ENCODE data around the gene CA10. TPM values are rescaled to one million over a fixed set of nuclear protein-coding genes. Genes with fewer than 3 reads are reported as not detected.

The CA10 gene
- total RNA-seq, 4 donors from 2014 or later, result not detected

GRCh38 chr17:52026075-52026474 lies 132.4 kb downstream of the CA10 start:
- H3K4me3 ChIP-seq, result no peak overlapping the region
- WGBS, result 71% methylated on average over 2 of the region's 2 CpGs
- no peak for DNase-seq (ENCODE audit: extremely low spot score)
- H3K9me3 ChIP-seq, result no peaks in the 10 kb centered on the region
- intact Hi-C loops (cut with DNase I), result no loop called here
- H3K27ac ChIP-seq (replicated peaks in 1 of 4), result no peak overlapping the region
- no peaks in the 10 kb centered on the region for H3K36me3 ChIP-seq
- H3K27me3 ChIP-seq, result no peaks in the 10 kb centered on the region
- H3K4me1 ChIP-seq, result peaks cover 0 to 37% (median 29%) of the 10 kb centered on the region in 4 donors
- TF ChIP-seq EP300 (IDR thresholded peaks at IDR 0.05) (no peak), CTCF (IDR thresholded peaks at IDR 0.05) (no peak), POLR2A (IDR thresholded peaks at IDR 0.05; ENCODE audit: low read depth) (no peak), POLR2AphosphoS5 (IDR thresholded peaks at IDR 0.05) (no peak)

- no peaks in the 10 kb centered on the region for H3K9me3 ChIP-seq
- peaks cover 0 to 37% (median 29%) of the 10 kb centered on the region in 4 donors for H3K4me1 ChIP-seq
- H3K27me3 ChIP-seq, result no peaks in the 10 kb centered on the region
- intact Hi-C loops (cut with DNase I), result no loop called here
- H3K4me3 ChIP-seq, result no peak overlapping the region
- H3K27ac ChIP-seq (replicated peaks in 1 of 4), result peak overlapping the region in 1 of 4 donors; percentile 20
- DNase-seq (ENCODE audit: extremely low spot score), result no peak
- no peak for TF ChIP-seq POLR2AphosphoS5 (IDR thresholded peaks at IDR 0.05)
- TF ChIP-seq CTCF (IDR thresholded peaks at IDR 0.05), result no peak
- no peak for TF ChIP-seq EP300 (IDR thresholded peaks at IDR 0.05)
- TF ChIP-seq POLR2A (IDR thresholded peaks at IDR 0.05; ENCODE audit: low read depth), result no peak
- no peaks in the 10 kb centered on the region for H3K36me3 ChIP-seq
These were observed 133.3 kb downstream of the CA10 start for GRCh38 chr17:52025236-52025635.

DNA sequence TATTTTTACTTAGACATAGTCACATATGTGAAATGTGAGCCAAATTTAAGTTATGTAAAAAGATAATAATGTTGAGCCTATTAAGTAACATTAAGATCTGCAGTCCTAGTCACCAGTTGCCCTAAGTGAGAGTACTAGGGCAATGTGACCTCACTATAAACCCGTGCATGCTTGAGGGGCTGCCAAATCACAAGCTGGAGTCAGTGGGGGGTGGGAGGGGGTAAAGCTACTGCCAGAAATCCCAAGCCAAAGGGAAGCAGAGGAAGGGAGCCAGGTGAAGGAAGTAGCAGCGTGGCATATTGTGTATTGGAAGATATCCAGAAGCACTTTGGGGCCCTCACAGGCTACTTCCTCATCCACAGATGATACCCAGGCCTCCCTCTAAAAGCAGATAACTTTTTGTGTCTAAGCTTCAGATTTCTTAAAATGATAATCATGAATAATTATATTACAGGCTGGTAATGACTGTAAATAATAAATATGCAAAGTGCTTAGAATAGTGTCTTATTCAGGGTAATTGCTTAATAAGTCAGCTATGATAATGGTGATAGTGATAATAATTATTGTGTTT lies 134.1 kb downstream of the CA10 start:
- WGBS, result 21% methylated on average over 2 of the region's 2 CpGs
- no peak for DNase-seq (ENCODE audit: extremely low spot score)
- no peak overlapping the region for H3K27ac ChIP-seq (replicated peaks in 1 of 4)
- H3K4me3 ChIP-seq, result no peak overlapping the region
- H3K4me1 ChIP-seq, result peaks cover 0 to 37% (median 29%) of the 10 kb centered on the region in 4 donors
- no peaks in the 10 kb centered on the region for H3K27me3 ChIP-seq
- intact Hi-C loops (cut with DNase I), result no loop called here
- H3K9me3 ChIP-seq, result no peaks in the 10 kb centered on the region
- TF ChIP-seq POLR2A (IDR thresholded peaks at IDR 0.05; ENCODE audit: low read depth), result no peak
- no peak for TF ChIP-seq CTCF (IDR thresholded peaks at IDR 0.05)
- TF ChIP-seq POLR2AphosphoS5 (IDR thresholded peaks at IDR 0.05), result no peak
- TF ChIP-seq EP300 (IDR thresholded peaks at IDR 0.05), result no peak
- no peaks in the 10 kb centered on the region for H3K36me3 ChIP-seq

GRCh38 chr17:52011064-52011463 lies 147.4 kb downstream of the CA10 start:
- Histone ChIP-seq H3K4me3 (no peak overlapping the region), H3K27me3 (no peaks in the 10 kb centered on the region), H3K4me1 (no peaks in the 10 kb centered on the region), H3K36me3 (no peaks in the 10 kb centered on the region), H3K27ac (replicated peaks in 1 of 4) (no peak overlapping the region), H3K9me3 (no peaks in the 10 kb centered on the region)
- WGBS, result 93% methylated on average over 1 of the region's 1 CpG
- intact Hi-C loops (cut with DNase I), result no loop called here
- no peak for DNase-seq (ENCODE audit: extremely low spot score)
- no peak for TF ChIP-seq POLR2AphosphoS5 (IDR thresholded peaks at IDR 0.05)
- TF ChIP-seq CTCF (IDR thresholded peaks at IDR 0.05), result no peak
- TF ChIP-seq POLR2A (IDR thresholded peaks at IDR 0.05; ENCODE audit: low read depth), result no peak
- TF ChIP-seq EP300 (IDR thresholded peaks at IDR 0.05), result no peak

DNA sequence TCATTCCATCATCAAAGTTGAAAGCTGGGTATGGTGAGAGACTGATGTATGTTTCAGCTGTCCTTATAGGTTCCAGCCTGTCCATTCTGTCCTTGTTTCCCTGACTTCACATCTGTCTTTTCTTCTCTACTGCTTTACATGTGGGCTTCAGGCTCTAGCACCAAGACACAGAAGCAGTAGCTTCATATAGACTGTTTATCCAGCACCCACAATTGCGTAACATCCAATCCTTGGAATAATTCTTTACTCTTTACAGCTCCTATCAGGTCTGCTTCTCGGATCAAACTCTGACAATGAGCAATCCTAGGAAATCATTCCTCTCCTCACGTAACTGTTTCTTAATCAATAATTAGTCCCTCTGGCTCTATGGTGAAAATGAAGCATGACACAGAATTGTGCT lies 158.9 kb downstream of the CA10 start:
- H3K4me3 ChIP-seq, result no peak overlapping the region
- H3K27me3 ChIP-seq, result no peaks in the 10 kb centered on the region
- no peak overlapping the region for H3K27ac ChIP-seq (replicated peaks in 1 of 4)
- WGBS, result 94% methylated on average over 3 of the region's 3 CpGs
- DNase-seq (ENCODE audit: extremely low spot score), result no peak
- intact Hi-C loops (cut with DNase I), result no loop called here
- TF ChIP-seq POLR2A (IDR thresholded peaks at IDR 0.05; ENCODE audit: low read depth), result no peak
- no peak for TF ChIP-seq POLR2AphosphoS5 (IDR thresholded peaks at IDR 0.05)
- no peak for TF ChIP-seq EP300 (IDR thresholded peaks at IDR 0.05)
- TF ChIP-seq CTCF (IDR thresholded peaks at IDR 0.05), result no peak
- no peaks in the 10 kb centered on the region for H3K4me1 ChIP-seq
- H3K9me3 ChIP-seq, result no peaks in the 10 kb centered on the region
- H3K36me3 ChIP-seq, result no peaks in the 10 kb centered on the region
